GM12801 (cell line): ENCODE measurements around the gene LDLR.

Source experiments
- TF ChIP-seq, protein P1 (sequence below): IDR thresholded peaks from one replicate; pipeline ENCODE4 v1.5.1; 2011; ENCODE audit warnings: control low read depth; ENCODE audit not compliant: insufficient read length; ENCODE audit errors: extremely low read depth

LDLR gene

DNA sequence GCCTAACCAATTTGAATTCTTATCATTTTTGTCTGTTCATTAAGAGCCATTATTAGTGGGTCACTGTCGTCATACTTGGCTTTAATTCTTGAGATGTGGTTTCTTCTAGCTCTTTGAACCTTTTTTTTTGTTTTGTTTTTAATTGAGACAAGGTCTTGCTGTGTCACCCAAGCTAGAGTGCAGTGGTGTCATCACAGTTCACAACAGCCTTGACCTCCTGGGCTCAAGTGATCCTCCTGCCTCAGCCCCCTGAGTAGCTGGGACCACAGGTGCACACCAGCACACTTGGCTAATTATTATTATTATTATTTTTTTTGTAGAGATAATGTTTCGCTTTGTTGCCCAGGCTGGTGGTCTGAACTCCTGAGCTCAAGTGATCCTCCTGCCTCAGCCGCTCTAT lies 25.8 kb upstream of the LDLR start:
- TF ChIP-seq, protein P1, sequence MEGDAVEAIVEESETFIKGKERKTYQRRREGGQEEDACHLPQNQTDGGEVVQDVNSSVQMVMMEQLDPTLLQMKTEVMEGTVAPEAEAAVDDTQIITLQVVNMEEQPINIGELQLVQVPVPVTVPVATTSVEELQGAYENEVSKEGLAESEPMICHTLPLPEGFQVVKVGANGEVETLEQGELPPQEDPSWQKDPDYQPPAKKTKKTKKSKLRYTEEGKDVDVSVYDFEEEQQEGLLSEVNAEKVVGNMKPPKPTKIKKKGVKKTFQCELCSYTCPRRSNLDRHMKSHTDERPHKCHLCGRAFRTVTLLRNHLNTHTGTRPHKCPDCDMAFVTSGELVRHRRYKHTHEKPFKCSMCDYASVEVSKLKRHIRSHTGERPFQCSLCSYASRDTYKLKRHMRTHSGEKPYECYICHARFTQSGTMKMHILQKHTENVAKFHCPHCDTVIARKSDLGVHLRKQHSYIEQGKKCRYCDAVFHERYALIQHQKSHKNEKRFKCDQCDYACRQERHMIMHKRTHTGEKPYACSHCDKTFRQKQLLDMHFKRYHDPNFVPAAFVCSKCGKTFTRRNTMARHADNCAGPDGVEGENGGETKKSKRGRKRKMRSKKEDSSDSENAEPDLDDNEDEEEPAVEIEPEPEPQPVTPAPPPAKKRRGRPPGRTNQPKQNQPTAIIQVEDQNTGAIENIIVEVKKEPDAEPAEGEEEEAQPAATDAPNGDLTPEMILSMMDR = no peak

DNA sequence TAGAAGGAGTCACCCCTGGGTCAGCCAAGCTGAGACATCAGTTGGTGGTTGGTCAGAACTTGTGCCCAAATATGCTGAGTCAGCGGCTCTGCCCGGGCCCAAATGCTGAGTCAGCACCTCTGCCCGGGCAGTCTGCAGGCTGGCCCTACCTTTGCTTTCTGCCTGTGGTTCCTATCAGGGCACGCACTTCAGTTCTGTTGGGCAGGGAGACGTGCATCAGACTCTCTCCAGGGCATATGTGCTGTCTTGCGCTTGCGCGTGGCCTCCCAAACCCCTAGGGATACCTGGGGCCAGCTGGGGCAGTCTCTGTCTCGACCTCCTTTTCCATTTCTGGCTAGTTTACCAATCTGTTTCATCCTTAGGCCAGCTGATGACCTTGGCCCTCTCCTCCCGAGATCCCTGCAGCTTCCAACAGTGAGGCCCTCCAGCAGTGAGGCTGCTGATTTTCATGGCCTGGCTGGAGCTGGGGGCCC lies 24.4 kb upstream of the LDLR start:
- TF ChIP-seq, protein P1 = no peak

DNA sequence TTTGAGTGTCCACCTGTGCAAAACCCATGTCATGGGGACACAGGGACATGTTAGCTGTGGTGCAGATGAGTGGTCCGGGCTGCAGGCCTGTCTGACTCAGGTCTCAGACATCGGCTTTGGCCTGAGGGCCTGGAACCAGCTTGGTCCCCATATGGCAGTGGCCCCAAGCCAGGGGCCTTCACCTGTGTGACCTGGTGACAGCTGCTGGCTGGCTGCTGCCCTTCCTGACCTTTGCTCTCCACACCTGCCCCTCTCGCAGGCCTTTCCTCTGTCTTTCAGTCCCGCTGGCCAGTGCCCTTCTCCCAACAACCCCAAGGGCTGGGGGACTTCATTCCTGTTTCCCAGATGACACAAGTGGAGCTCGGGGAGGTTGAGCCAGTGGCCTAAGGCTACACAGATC lies 22.9 kb upstream of the LDLR start:
- TF ChIP-seq, protein P1 = no peak

DNA sequence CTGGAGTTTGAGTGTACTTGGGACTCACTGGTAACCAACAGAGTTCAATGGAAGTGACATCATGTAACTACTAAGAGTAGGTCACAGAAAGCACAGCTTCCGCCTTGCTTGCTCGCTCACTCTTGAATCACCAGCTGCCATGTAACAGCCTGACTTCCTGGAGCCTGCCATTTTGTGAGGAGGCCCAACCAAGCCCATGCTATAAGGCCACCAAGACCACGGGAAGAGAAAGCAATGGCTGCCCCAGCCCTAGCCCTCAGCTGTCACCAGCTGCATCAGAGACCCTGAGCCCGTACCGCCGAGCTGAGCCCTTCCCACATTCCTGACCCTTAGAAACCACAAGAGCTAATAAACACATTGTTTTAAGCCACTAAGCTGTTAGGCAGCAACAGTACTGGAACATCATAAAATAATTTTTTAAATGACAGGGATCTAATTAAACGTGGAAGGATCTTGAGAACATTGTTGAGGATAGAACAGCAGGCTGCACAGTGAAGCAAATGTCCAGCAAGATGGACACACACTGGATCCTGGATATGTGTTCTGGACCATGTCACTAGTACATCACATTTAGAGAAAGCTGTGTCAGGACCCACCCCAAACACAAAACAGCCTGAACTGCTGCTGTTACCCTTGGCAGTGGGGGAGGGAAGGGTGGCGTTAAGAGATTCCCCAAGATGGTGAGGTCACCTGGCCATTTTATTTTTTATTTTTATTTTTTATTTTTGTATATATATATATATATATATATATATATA lies 21.7 kb upstream of the LDLR start:
- TF ChIP-seq, protein P1 = no peak

DNA sequence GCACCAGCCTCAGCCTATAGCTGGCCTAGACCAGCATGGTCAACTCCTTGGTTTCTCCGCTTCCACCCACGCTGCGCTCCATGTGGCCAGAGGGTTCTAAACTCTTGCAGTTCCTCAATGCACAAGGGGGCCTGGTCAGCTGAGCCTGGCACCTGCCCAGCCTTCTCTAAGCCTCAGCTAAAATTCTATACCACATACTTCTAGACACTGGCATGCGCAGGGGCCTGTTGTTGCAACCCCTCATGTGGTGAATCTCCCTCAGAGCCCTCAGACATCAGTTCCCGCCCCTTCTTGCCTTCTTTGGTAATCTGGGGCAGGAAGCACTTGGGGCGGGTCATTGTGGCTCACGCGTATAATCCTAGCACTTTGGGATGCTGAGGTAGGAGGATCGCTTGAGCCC lies 19.7 kb upstream of the LDLR start:
- TF ChIP-seq, protein P1 = no peak

DNA sequence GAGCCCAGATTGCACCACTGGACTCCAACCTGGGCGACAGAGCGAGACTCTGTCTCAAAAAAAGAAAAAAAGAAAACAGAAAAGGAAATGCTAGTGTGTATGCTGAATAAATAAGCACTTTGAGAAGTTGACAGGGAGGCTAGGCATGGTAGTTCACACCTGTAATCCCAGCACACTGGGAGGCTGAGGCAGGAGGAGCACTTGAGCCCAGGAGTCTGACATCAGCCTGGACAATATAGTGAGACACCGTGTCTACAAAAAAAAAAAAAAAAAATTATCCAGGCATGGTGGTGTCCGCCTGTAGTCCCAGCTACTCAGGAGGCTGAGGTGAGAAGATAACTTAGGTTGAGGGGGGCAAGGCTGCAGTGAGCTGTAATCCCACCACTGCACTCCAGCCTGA lies 19.1 kb upstream of the LDLR start:
- TF ChIP-seq, protein P1 = no peak

DNA sequence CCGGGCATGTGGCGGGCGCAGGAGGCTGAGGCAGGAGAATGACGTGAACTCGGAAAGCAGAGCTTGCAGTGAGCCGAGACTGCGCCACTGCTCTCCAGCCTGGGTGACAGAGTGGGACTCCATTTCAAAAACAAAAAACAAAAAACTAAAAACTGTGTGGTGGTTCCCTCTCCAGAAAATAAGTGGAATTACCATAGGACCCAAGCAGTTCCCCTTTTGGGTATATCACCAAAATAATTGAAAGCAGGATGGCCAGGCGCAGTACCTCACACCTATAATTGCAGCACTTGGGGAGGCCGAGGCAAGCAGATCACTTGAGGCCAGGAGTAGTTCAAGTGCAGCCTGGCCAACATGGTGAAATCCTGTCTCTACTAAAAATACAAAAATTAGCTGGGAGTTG lies 15.7 kb upstream of the LDLR start:
- TF ChIP-seq, protein P1 = no peak
